Neural cell (in vitro differentiated cells): ENCODE data around the gene NIP7. TPM values are rescaled to one million over a fixed set of nuclear protein-coding genes. Genes with fewer than 3 reads are reported as not detected.

Experiments
- H2AFZ ChIP-seq: fragments of 200-600, 300-800 bp; sonication (generic), shearing (Covaris generic); 2 replicates; pipeline ENCODE4 v1.6.0; 2014; ENCODE audit warnings: low read depth, mild to moderate bottlenecking, antibody characterized with exemption, low read length, moderate library complexity
- H3F3A ChIP-seq: fragments of 200-600 bp; shearing (Covaris generic); 2 replicates; pipeline ENCODE4 v1.6.1; 2016; ENCODE audit warnings: mild to moderate bottlenecking, moderate library complexity, mixed read lengths, antibody characterized with exemption, low read length; ENCODE audit not compliant: insufficient read depth, poor library complexity, severe bottlenecking
- H3K27ac ChIP-seq: fragments of 200-600, 300-800 bp; sonication (generic), shearing (Covaris generic); 2 replicates; pipeline ENCODE4 v1.5.1; 2014; ENCODE audit warnings: mild to moderate bottlenecking, low read length, moderate library complexity
- H3K27me3 ChIP-seq: fragments of 300-800, 200-600 bp; sonication (generic), shearing (Covaris generic); 2 replicates; pipeline ENCODE4 v1.6.0; 2014; ENCODE audit warnings: mild to moderate bottlenecking, low read depth, low read length, moderate library complexity; ENCODE audit not compliant: insufficient read depth
- H3K36me3 ChIP-seq: fragments of 300-800, 200-600 bp; sonication (generic), shearing (Covaris generic); 2 replicates; pipeline ENCODE4 v1.5.1; 2014; ENCODE audit warnings: mild to moderate bottlenecking, antibody characterized with exemption, low read length, moderate library complexity; ENCODE audit not compliant: insufficient read depth
- H3K4me2 ChIP-seq: fragments of 300-800, 200-600 bp; sonication (generic), shearing (Covaris generic); 2 replicates; pipeline ENCODE4 v1.6.0; 2014; ENCODE audit warnings: mild to moderate bottlenecking, low read length
- H3K4me3 ChIP-seq: fragments of 300-800, 200-600 bp; sonication (generic), shearing (Covaris generic); 2 replicates; pipeline ENCODE4 v1.5.1; 2014; ENCODE audit warnings: mild to moderate bottlenecking, low read length, moderate library complexity
- H3K79me2 ChIP-seq: fragments of 200-600 bp; shearing (Covaris generic); replicated peaks from 2 replicates; pipeline ENCODE4 v1.6.0; 2014; ENCODE audit warnings: mild to moderate bottlenecking, low read length, moderate library complexity; ENCODE audit not compliant: insufficient read depth
- H3K9ac ChIP-seq: fragments of 300-800, 200-600 bp; sonication (generic), shearing (Covaris generic); 2 replicates; pipeline ENCODE4 v1.6.1; 2016; ENCODE audit warnings: mild to moderate bottlenecking, low read length, mixed read lengths
- H3K9me2 ChIP-seq: fragments of 200-600 bp; shearing (Covaris generic); 2 replicates; pipeline ENCODE4 v1.6.1; 2016; ENCODE audit warnings: mild to moderate bottlenecking, low read length, mixed read lengths; ENCODE audit not compliant: insufficient read depth
- H3K9me3 ChIP-seq: fragments of 200-600, 300-800 bp; sonication (generic), shearing (Covaris generic); 2 replicates; pipeline ENCODE4 v1.6.1; 2016; ENCODE audit warnings: mild to moderate bottlenecking, mixed run types, low read length, moderate library complexity, mixed read lengths
- H4K20me1 ChIP-seq: fragments of 200-600 bp; shearing (Covaris generic); 2 replicates; pipeline ENCODE4 v1.6.1; 2016; ENCODE audit warnings: mild to moderate bottlenecking, mixed run types; ENCODE audit not compliant: insufficient read depth
- EP300 ChIP-seq: fragments of 450-650 bp; conservative IDR thresholded peaks from 2 replicates; pipeline ENCODE4 v1.6.1; 2014; ENCODE audit warnings: antibody characterized with exemption, mild to moderate bottlenecking, moderate library complexity; ENCODE audit not compliant: poor library complexity, severe bottlenecking
- EZH2 ChIP-seq: fragments of 200-600, 300-800 bp; shearing (Covaris generic), sonication (generic); IDR thresholded peaks from 2 replicates; pipeline ENCODE4 v1.6.1; 2014; ENCODE audit warnings: antibody characterized with exemption, low read length, borderline replicate concordance, mild to moderate bottlenecking; ENCODE audit not compliant: insufficient read depth, poor library complexity, severe bottlenecking
- MXI1 ChIP-seq: fragments of 450-650 bp; conservative IDR thresholded peaks from 2 replicates; pipeline ENCODE4 v1.6.1; 2014; ENCODE audit warnings: antibody characterized with exemption, mild to moderate bottlenecking; ENCODE audit not compliant: poor library complexity, severe bottlenecking
- POLR2AphosphoS5 ChIP-seq: IDR thresholded peaks from 2 replicates; pipeline ENCODE4 v1.6.1; 2012
- RAD21 ChIP-seq: fragments of 450-650 bp; conservative IDR thresholded peaks from 2 replicates; pipeline ENCODE4 v1.6.1; 2014; ENCODE audit warnings: antibody characterized with exemption, mild to moderate bottlenecking, moderate library complexity
- SMC3 ChIP-seq: fragments of 450-650 bp; conservative IDR thresholded peaks from 2 replicates; pipeline ENCODE4 v1.6.1; 2014; ENCODE audit warnings: antibody characterized with exemption, mild to moderate bottlenecking, moderate library complexity; ENCODE audit not compliant: poor library complexity
- TAF1 ChIP-seq: IDR thresholded peaks from 2 replicates; pipeline ENCODE4 v1.6.1; 2012; ENCODE audit warnings: low read depth
- polyA plus RNA-seq: library from polyadenylated mRNA; depleted of rRNA; stranded (reverse); fragments of >200 nt; gene quantifications from 2 replicates; pipeline ENCODE4 v1.2.3, GENCODE V29; 2014
- TF ChIP-seq, protein P1 (sequence below): IDR thresholded peaks from 2 replicates; pipeline ENCODE4 v1.6.1; 2012; ENCODE audit warnings: borderline replicate concordance
- TF ChIP-seq, protein P2 (sequence below): fragments of 450-650 bp; IDR thresholded peaks from 2 replicates; pipeline ENCODE4 v1.5.1; 2014; ENCODE audit warnings: antibody characterized with exemption, mild to moderate bottlenecking, moderate library complexity; ENCODE audit not compliant: poor library complexity, severe bottlenecking

The NIP7 gene
- polyA plus RNA-seq, 1 donor from 2014 or later, result 15.8 TPM

- H3K9me3 ChIP-seq, result no peaks in the 10 kb centered on the region
- TF ChIP-seq, protein P1, sequence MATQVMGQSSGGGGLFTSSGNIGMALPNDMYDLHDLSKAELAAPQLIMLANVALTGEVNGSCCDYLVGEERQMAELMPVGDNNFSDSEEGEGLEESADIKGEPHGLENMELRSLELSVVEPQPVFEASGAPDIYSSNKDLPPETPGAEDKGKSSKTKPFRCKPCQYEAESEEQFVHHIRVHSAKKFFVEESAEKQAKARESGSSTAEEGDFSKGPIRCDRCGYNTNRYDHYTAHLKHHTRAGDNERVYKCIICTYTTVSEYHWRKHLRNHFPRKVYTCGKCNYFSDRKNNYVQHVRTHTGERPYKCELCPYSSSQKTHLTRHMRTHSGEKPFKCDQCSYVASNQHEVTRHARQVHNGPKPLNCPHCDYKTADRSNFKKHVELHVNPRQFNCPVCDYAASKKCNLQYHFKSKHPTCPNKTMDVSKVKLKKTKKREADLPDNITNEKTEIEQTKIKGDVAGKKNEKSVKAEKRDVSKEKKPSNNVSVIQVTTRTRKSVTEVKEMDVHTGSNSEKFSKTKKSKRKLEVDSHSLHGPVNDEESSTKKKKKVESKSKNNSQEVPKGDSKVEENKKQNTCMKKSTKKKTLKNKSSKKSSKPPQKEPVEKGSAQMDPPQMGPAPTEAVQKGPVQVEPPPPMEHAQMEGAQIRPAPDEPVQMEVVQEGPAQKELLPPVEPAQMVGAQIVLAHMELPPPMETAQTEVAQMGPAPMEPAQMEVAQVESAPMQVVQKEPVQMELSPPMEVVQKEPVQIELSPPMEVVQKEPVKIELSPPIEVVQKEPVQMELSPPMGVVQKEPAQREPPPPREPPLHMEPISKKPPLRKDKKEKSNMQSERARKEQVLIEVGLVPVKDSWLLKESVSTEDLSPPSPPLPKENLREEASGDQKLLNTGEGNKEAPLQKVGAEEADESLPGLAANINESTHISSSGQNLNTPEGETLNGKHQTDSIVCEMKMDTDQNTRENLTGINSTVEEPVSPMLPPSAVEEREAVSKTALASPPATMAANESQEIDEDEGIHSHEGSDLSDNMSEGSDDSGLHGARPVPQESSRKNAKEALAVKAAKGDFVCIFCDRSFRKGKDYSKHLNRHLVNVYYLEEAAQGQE, result no peak
- no peak for TF ChIP-seq EP300
- TF ChIP-seq POLR2AphosphoS5, result no peak
- TF ChIP-seq, protein P2, sequence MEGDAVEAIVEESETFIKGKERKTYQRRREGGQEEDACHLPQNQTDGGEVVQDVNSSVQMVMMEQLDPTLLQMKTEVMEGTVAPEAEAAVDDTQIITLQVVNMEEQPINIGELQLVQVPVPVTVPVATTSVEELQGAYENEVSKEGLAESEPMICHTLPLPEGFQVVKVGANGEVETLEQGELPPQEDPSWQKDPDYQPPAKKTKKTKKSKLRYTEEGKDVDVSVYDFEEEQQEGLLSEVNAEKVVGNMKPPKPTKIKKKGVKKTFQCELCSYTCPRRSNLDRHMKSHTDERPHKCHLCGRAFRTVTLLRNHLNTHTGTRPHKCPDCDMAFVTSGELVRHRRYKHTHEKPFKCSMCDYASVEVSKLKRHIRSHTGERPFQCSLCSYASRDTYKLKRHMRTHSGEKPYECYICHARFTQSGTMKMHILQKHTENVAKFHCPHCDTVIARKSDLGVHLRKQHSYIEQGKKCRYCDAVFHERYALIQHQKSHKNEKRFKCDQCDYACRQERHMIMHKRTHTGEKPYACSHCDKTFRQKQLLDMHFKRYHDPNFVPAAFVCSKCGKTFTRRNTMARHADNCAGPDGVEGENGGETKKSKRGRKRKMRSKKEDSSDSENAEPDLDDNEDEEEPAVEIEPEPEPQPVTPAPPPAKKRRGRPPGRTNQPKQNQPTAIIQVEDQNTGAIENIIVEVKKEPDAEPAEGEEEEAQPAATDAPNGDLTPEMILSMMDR, result no peak
- TF ChIP-seq TAF1, result no peak
- TF ChIP-seq EZH2, result no peak
- TF ChIP-seq RAD21, result no peak
- TF ChIP-seq MXI1, result no peak
- TF ChIP-seq SMC3, result no peak
- no peaks in the 10 kb centered on the region for H4K20me1 ChIP-seq
- peaks cover 7% of the 10 kb centered on the region for H3K36me3 ChIP-seq
- H3K27me3 ChIP-seq, result no peaks in the 10 kb centered on the region
- H3K4me3 ChIP-seq, result no peak overlapping the region
- peaks cover 19% of the 10 kb centered on the region for H3K79me2 ChIP-seq
- H3F3A ChIP-seq, result no peaks in the 10 kb centered on the region
- no peaks in the 10 kb centered on the region for H3K9me2 ChIP-seq
- H3K27ac ChIP-seq, result no peak overlapping the region
- H2AFZ ChIP-seq, result no peak overlapping the region
- H3K4me2 ChIP-seq, result no peak overlapping the region
- H3K9ac ChIP-seq, result no peak overlapping the region
Observed at GRCh38 chr16:69316595-69317034, 23.0 kb upstream of the NIP7 start.

DNA sequence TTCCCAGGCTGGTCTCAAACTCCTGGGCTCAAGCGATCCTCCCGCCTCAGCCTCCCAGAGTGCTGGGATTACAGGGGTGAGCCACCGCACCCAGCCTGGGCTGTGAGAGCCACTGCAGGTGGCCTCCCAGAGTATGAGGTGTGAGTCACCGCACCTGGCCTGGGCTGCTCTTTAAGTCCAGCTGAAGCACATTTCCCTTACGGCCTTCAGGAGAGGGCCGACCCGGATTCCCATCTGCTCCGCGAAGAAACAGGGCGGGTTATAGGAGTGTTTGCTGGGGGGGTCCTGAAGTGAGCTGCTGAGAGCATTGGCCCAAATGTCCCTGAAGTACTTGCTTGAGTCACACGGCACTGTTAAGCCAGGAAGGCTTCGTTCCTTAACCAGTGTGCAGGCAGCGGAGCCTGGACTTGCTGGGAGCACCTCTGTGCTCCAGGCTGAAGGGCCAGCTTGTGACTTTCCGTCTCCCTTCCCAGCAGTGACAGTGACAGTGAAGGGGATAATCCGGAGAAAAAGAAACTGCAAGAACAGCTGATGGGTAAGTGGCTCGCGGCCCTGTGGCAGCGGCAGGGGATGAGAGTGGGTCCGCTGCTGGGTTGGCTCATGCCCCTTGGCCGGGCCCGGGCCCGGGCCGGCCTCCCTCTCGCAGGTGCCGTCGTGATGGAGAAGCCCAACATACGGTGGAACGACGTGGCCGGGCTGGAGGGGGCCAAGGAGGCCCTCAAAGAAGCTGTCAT is 21.2 kb upstream of the NIP7 start:
- Histone ChIP-seq H3K9ac (no peak overlapping the region), H2AFZ (no peak overlapping the region), H3F3A (no peaks in the 10 kb centered on the region), H4K20me1 (no peaks in the 10 kb centered on the region), H3K36me3 (peaks cover 7% of the 10 kb centered on the region), H3K4me3 (no peak overlapping the region), H3K27ac (no peak overlapping the region), H3K27me3 (no peaks in the 10 kb centered on the region), H3K9me2 (no peaks in the 10 kb centered on the region), H3K79me2 (peaks cover 3% of the 10 kb centered on the region), H3K4me2 (no peak overlapping the region), H3K9me3 (no peaks in the 10 kb centered on the region)
- no peak for TF ChIP-seq EP300
- no peak for TF ChIP-seq POLR2AphosphoS5
- TF ChIP-seq TAF1, result no peak
- TF ChIP-seq, protein P2, result no peak
- TF ChIP-seq RAD21, result no peak
- no peak for TF ChIP-seq EZH2
- TF ChIP-seq, protein P1, result no peak
- no peak for TF ChIP-seq MXI1
